PC-9 (cell line): ENCODE data around the gene C18orf32. TPM values are rescaled to one million over a fixed set of nuclear protein-coding genes. Genes with fewer than 3 reads are reported as not detected.

Experiments
- BruUV-seq: library from RNA; stranded (reverse); fragments of 400-500 nt; replicated peaks from 2 replicates; lab custom pipeline; 2021; lab: Mats Ljungman, UMichigan
- CTCF ChIA-PET: fragments of 300-600 bp; sonication (Branson Sonifier 250); formaldehyde crosslinking; loops from one replicate; lab custom pipeline; 2022; ENCODE audit warnings: antibody characterized with exemption; lab: Charles Lee
- POLR2A ChIA-PET: fragments of 300-600 bp; sonication (Branson Sonifier 250); formaldehyde crosslinking; loops from one replicate; lab custom pipeline; 2022; ENCODE audit warnings: antibody characterized with exemption; ENCODE audit not compliant: unreplicated experiment; lab: Charles Lee
- DNase-seq, 2 experiments: peaks; one replicate each; pipeline versions ENCODE4 v3.0.0 to v3.0.0-alpha.2; 2015 to 2022; ENCODE audit warnings: mixed read lengths in 1 of 2
- H2AFZ ChIP-seq: fragments of 200-600 bp; sonication (generic); 2 replicates; pipeline ENCODE4 v1.8.1; 2017; ENCODE audit warnings: antibody characterized with exemption
- H3F3A ChIP-seq: fragments of 200-600 bp; sonication (generic); 2 replicates; pipeline ENCODE4 v1.8.1; 2017; ENCODE audit warnings: antibody characterized with exemption, mild to moderate bottlenecking, low read depth; ENCODE audit not compliant: insufficient read depth
- H3K27ac ChIP-seq: fragments of 200-600 bp; sonication (generic); 2 replicates; pipeline ENCODE4 v1.6.1; 2016; ENCODE audit warnings: mixed run types
- H3K27me3 ChIP-seq: fragments of 200-600 bp; sonication (generic); 2 replicates; pipeline ENCODE4 v1.6.1; 2016; ENCODE audit warnings: low read depth, mixed run types; ENCODE audit not compliant: insufficient read depth
- H3K36me3 ChIP-seq: fragments of 200-600 bp; sonication (generic); 2 replicates; pipeline ENCODE4 v1.6.1; 2016; ENCODE audit warnings: low read depth, mixed run types
- H3K4me1 ChIP-seq: fragments of 200-600 bp; sonication (generic); replicated peaks from 2 replicates; pipeline ENCODE4 v1.6.1; 2016; ENCODE audit warnings: mixed run types; ENCODE audit not compliant: insufficient read depth
- H3K4me2 ChIP-seq: fragments of 200-600 bp; sonication (generic); 2 replicates; pipeline ENCODE4 v1.6.1; 2017; ENCODE audit warnings: mixed run types
- H3K4me3 ChIP-seq: fragments of 200-600 bp; sonication (generic); 2 replicates; pipeline ENCODE4 v1.6.1; 2016; ENCODE audit warnings: mixed run types
- H3K79me2 ChIP-seq: fragments of 200-600 bp; sonication (generic); 2 replicates; pipeline ENCODE4 v1.6.1; 2017; ENCODE audit warnings: low read depth, mixed run types
- H3K9me2 ChIP-seq: fragments of 200-600 bp; sonication (generic); 2 replicates; pipeline ENCODE4 v1.8.1; 2017; ENCODE audit warnings: mild to moderate bottlenecking; ENCODE audit not compliant: insufficient read depth
- H3K9me3 ChIP-seq: fragments of 200-600 bp; sonication (generic); 2 replicates; pipeline ENCODE4 v1.8.1; 2016; ENCODE audit warnings: low read depth; ENCODE audit not compliant: insufficient read depth
- H4K20me1 ChIP-seq: fragments of 200-600 bp; sonication (generic); 2 replicates; pipeline ENCODE4 v1.8.1; 2017; ENCODE audit not compliant: insufficient read depth
- EZH2 ChIP-seq: fragments of 200-600 bp; sonication (generic); IDR thresholded peaks from 2 replicates; pipeline ENCODE4 v1.8.0; 2017; ENCODE audit warnings: antibody characterized with exemption, low read depth
- intact Hi-C: fragments of 100-400 bp; cut with micrococcal nuclease; formaldehyde crosslinking; loops from one replicate; pipeline ENCODE4 v1.10.0; 2022; ENCODE audit not compliant: unreplicated experiment
- total RNA-seq: library from RNA; stranded (reverse); gene quantifications from 2 replicates; pipeline ENCODE4 v1.2.3, GENCODE V29; 2021
- TF ChIP-seq, protein P1 (sequence below): fragments of 200-600 bp; sonication (generic); conservative IDR thresholded peaks from 2 replicates; pipeline ENCODE4 v1.6.1; 2017; ENCODE audit warnings: mixed run types, antibody characterized with exemption, mild to moderate bottlenecking, moderate library complexity

The C18orf32 gene
- total RNA-seq, 1 experiment from 2014 or later: 19.2 TPM

DNA sequence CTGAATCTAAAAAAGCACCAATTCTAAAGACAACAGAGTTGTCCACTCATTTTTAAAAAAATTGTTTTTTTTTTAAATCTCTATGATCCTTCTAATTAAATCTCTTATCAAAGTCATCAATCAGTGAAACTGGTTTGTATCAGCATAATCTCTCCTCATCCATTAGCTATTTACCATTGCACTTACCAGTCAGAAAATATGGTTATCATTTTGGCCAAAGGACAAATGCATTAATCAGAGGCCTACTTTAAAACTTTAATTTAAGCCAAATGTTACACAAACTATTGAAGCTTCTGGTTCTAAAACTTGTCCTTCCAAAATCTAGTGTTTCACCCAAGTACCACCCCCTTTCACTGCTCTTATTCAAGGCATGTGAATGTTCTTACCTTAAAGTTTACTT is 3.8 kb downstream of the C18orf32 start:
- Histone ChIP-seq H3K9me3 (no peaks in the 10 kb centered on the region), H3K79me2 (peaks cover 31% of the 10 kb centered on the region), H3K4me2 (no peak overlapping the region), H2AFZ (no peak overlapping the region), H3K27me3 (no peaks in the 10 kb centered on the region), H3K9me2 (no peaks in the 10 kb centered on the region), H4K20me1 (no peaks in the 10 kb centered on the region), H3K4me1 (peaks cover 9% of the 10 kb centered on the region), H3K4me3 (no peak overlapping the region), H3K36me3 (peaks cover 17% of the 10 kb centered on the region), H3F3A (peaks cover 23% of the 10 kb centered on the region), H3K27ac (no peak overlapping the region)
- intact Hi-C loops: no loop called here
- no TSS peak for BruUV-seq
- TF ChIP-seq, protein P1, sequence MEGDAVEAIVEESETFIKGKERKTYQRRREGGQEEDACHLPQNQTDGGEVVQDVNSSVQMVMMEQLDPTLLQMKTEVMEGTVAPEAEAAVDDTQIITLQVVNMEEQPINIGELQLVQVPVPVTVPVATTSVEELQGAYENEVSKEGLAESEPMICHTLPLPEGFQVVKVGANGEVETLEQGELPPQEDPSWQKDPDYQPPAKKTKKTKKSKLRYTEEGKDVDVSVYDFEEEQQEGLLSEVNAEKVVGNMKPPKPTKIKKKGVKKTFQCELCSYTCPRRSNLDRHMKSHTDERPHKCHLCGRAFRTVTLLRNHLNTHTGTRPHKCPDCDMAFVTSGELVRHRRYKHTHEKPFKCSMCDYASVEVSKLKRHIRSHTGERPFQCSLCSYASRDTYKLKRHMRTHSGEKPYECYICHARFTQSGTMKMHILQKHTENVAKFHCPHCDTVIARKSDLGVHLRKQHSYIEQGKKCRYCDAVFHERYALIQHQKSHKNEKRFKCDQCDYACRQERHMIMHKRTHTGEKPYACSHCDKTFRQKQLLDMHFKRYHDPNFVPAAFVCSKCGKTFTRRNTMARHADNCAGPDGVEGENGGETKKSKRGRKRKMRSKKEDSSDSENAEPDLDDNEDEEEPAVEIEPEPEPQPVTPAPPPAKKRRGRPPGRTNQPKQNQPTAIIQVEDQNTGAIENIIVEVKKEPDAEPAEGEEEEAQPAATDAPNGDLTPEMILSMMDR: no peak
- no peak for TF ChIP-seq EZH2
- ChIA-PET CTCF (no interaction called here), POLR2A (no interaction called here)
- no peak for DNase-seq

DNA sequence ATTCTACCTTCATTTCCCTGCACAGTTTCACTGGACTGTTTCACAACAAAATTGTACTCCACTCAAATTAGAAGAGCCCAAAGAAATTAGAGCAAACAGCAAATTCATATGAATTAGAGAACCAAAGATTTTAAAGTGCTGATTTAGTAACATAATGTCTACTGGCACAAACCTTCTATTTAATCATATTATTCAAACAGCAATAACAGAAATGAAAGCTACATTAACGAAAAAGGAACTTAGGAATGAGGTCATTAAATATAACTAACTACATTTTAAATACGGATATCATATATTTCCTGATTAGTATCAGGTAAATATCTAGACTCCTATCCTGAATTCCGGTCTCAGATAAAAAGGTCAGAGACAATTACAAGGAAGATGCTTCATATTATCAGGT is 5.1 kb downstream of the C18orf32 start:
- H3K9me2 ChIP-seq: no peaks in the 10 kb centered on the region
- no peak overlapping the region for H3K4me2 ChIP-seq
- no peak for TF ChIP-seq EZH2
- TF ChIP-seq, protein P1: no peak
- no peaks in the 10 kb centered on the region for H3K27me3 ChIP-seq
- peaks cover 15% of the 10 kb centered on the region for H3K4me1 ChIP-seq
- no peak overlapping the region for H3K4me3 ChIP-seq
- no peak overlapping the region for H2AFZ ChIP-seq
- intact Hi-C loops: no loop called here
- ChIA-PET POLR2A (no interaction called here), CTCF (interaction anchor here (0.7 kb wide), 1 partner anchor 706 kb away, joined by 5 read pairs; no protein-coding TSS in a partner anchor)
- no peak for DNase-seq
- H3K36me3 ChIP-seq: peaks cover 17% of the 10 kb centered on the region
- no peaks in the 10 kb centered on the region for H4K20me1 ChIP-seq
- no peaks in the 10 kb centered on the region for H3K9me3 ChIP-seq
- no peak overlapping the region for H3K27ac ChIP-seq
- peaks cover 14% of the 10 kb centered on the region for H3F3A ChIP-seq
- no TSS peak for BruUV-seq
- H3K79me2 ChIP-seq: peaks cover 31% of the 10 kb centered on the region

DNA sequence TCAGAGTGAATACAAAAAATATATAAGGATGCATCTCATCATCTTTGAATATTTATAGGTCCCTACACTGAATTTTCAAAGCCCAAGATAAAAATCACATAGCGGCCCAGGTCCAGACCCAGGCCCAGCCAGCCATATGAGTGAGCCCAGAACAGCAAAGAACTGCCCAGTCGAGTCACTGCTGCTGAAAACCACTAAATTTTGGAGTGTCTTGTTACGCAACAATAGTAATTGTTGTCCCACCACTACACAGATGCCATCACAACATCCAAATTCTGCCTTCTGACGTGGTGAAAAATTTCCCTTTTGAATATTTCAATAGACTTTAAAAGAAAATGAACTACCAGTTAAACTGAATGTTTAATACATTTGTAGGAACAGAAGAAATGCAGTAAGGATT is 5.7 kb downstream of the C18orf32 start:
- Histone ChIP-seq H4K20me1 (no peaks in the 10 kb centered on the region), H3K4me3 (no peak overlapping the region), H3K4me2 (no peak overlapping the region), H3K27me3 (no peaks in the 10 kb centered on the region), H3F3A (peaks cover 14% of the 10 kb centered on the region), H2AFZ (no peak overlapping the region), H3K4me1 (peaks cover 21% of the 10 kb centered on the region), H3K79me2 (peaks cover 27% of the 10 kb centered on the region), H3K9me3 (no peaks in the 10 kb centered on the region), H3K27ac (no peak overlapping the region), H3K9me2 (no peaks in the 10 kb centered on the region), H3K36me3 (peaks cover 17% of the 10 kb centered on the region)
- ChIA-PET CTCF (no interaction called here), POLR2A (interaction anchor here (0.8 kb wide), 1 partner anchor 646 kb away, joined by 8 read pairs; no protein-coding TSS in a partner anchor)
- no peak for DNase-seq
- BruUV-seq: no TSS peak
- TF ChIP-seq EZH2: no peak
- TF ChIP-seq, protein P1: no peak
- intact Hi-C loops: no loop called here
